Heart left ventricle (tissue), 13 donors: Measurements from ENCODE around the gene TSPAN15.

Experiments
- POLR2A ChIP-seq, 2 donors: fragments of 450-650 bp; IDR thresholded peaks; one replicate each; pipeline ENCODE4 v1.6.1; 2017; ENCODE audit warnings: antibody characterized with exemption in 2 of 2, mild to moderate bottlenecking in 2 of 2, moderate library complexity in 2 of 2
- TF ChIP-seq, protein P1 (sequence below), 12 donors: fragments of 200-600 bp; sonication (generic) in 4 of 12; IDR thresholded peaks; one replicate each; pipeline versions ENCODE4 v1.5.0 to v1.8.0; 2018 to 2022; ENCODE audit warnings: antibody characterized with exemption in 12 of 12, mild to moderate bottlenecking in 5 of 12
- donor health status: ischemic (EF 13 %, LVEDD 7.1; RV severe dilation, severe dysfunction).
- donor health status: DM: no; HTN: yes; CAD: no.
- donor health status: DM: no; HTN: no; CAD: no.
- donor health status: ischemic (EF 25% LVEDD 6.9; RV normal size, moderate dysfunction).
- donor health status: ischemic (EF 25% LVEDD 5.7; RV mildly dilated, moderate dysfunction).
- donor health status: ischemic (EF 35%, LVEDD 5.7; RV mildly dilated, moderate dysfunction).
- donor health status: nonischemic (EF 11% LVEDD 7.7; RV severe dilation, severe dysfunction).
- donor health status: DM: yes; HTN: yes; CAD: no.
- donor health status: PGD.
- donor health status: ischemic (EF 29% LVEDD 5.4; RV normal size, mild dysfunction).
- donor health status: nonischemic (EF 23%, LVEDD 6.1; RV moderate dilation, normal function).

DNA sequence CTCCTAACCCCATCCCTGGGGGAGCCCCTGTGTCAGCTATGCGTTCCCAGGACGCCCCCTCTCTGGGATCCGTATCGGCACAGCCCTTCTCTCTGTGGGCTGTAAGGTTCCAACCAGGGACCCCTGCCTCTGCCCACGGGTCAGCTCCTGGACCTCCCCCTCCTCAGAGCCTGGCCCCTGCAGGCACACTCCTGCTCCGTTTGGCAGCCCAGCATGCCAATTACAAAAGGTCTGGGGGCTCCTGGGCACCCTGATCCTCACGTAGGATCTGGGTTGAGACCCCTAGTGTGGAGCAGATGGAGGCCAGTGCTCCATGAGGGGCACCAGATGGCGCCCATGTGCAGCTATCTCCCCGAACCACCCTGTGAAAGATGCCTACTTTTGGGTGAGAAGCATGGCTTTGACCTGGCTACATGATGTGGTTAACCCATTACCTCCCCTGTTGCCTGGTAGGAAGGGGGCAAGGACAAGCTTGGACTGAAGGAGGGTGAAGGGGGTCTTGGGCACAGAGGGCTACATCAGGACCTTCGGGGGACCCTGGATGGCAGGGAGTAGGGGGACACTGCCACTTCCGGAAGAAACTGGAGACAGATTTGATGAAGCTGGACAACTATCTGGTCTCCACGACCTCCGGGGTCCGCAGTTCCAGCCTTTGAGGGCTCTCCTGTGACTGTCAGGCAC is 43.5 kb upstream of the TSPAN15 start:
- TF ChIP-seq, protein P1, sequence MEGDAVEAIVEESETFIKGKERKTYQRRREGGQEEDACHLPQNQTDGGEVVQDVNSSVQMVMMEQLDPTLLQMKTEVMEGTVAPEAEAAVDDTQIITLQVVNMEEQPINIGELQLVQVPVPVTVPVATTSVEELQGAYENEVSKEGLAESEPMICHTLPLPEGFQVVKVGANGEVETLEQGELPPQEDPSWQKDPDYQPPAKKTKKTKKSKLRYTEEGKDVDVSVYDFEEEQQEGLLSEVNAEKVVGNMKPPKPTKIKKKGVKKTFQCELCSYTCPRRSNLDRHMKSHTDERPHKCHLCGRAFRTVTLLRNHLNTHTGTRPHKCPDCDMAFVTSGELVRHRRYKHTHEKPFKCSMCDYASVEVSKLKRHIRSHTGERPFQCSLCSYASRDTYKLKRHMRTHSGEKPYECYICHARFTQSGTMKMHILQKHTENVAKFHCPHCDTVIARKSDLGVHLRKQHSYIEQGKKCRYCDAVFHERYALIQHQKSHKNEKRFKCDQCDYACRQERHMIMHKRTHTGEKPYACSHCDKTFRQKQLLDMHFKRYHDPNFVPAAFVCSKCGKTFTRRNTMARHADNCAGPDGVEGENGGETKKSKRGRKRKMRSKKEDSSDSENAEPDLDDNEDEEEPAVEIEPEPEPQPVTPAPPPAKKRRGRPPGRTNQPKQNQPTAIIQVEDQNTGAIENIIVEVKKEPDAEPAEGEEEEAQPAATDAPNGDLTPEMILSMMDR (IDR thresholded peaks at IDR 0.05): peak in 6 of 12 donors; percentile 11 to 44 (median 24)
- no peak for TF ChIP-seq POLR2A (IDR thresholded peaks at IDR 0.05)
